Tibial nerve (tissue), 4 donors: Measurements from ENCODE around the gene L3MBTL4. TPM values are rescaled to one million over a fixed set of nuclear protein-coding genes. Genes with fewer than 3 reads are reported as not detected.

Source experiments
- DNase-seq, 2 donors: peaks; one replicate each; pipeline ENCODE4 v3.0.0-alpha.2; 2019; ENCODE audit warnings: low spot score in 2 of 2
- H3K27ac ChIP-seq, 4 donors: fragments of 200-600 bp; sonication (generic) in 3 of 4; one replicate each; pipeline ENCODE4 v1.5.1; 2017 to 2019; ENCODE audit warnings: mild to moderate bottlenecking in 1 of 4
- H3K27me3 ChIP-seq, 2 donors: fragments of 200-600 bp; sonication (generic) in 1 of 2; one replicate each; pipeline versions ENCODE4 v1.5.1 to v1.6.0; 2017 to 2019
- H3K36me3 ChIP-seq, 3 donors: fragments of 200-600 bp; sonication (generic); one replicate each; pipeline ENCODE4 v1.5.1; 2018 to 2019
- H3K4me1 ChIP-seq, 4 donors: fragments of 200-600 bp; sonication (generic) in 3 of 4; one replicate each; pipeline ENCODE4 v1.5.1; 2017 to 2019
- H3K4me3 ChIP-seq, 4 donors: fragments of 200-600 bp; sonication (generic) in 3 of 4; one replicate each; pipeline ENCODE4 v1.5.1; 2017 to 2019; ENCODE audit warnings: mild to moderate bottlenecking in 1 of 4, moderate library complexity in 1 of 4
- H3K9me3 ChIP-seq, 4 donors: fragments of 200-600 bp; sonication (generic) in 3 of 4; one replicate each; pipeline ENCODE4 v1.5.1; 2017 to 2019
- CTCF ChIP-seq, 5 experiments: fragments of 200-600 bp in 3 of 5; fragments of 450-650 bp in 2 of 5; sonication (generic) in 3 of 5; IDR thresholded peaks; one replicate each; pipeline ENCODE4 v1.5.1; 2016 to 2019; ENCODE audit warnings: antibody characterized with exemption in 5 of 5, mild to moderate bottlenecking in 3 of 5, moderate library complexity in 2 of 5
- EP300 ChIP-seq, 2 donors: sonication (generic); formaldehyde crosslinking; IDR thresholded peaks; one replicate each; pipeline ENCODE4 v1.6.1; 2017; ENCODE audit warnings: antibody characterized with exemption in 2 of 2, mild to moderate bottlenecking in 1 of 2
- POLR2A ChIP-seq, 2 donors: fragments of 450-650 bp; IDR thresholded peaks; one replicate each; pipeline ENCODE4 v1.6.1; 2017; ENCODE audit warnings: antibody characterized with exemption in 2 of 2, mild to moderate bottlenecking in 2 of 2, moderate library complexity in 2 of 2
- WGBS, 2 donors: methylation state at CpG; one replicate each; pipeline ENCODE4 v1.1.5; 2018; 5-methylcytosine and 5-hydroxymethylcytosine counted together
- total RNA-seq, 4 donors: library from RNA; depleted of rRNA; stranded (reverse); fragments of >200 nt; gene quantifications; one replicate each; pipeline ENCODE4 v1.1.0, GENCODE V29; 2016

L3MBTL4 gene
- total RNA-seq, 4 donors from 2014 or later = 6.3 to 9.0 (median 8.1) TPM

DNA sequence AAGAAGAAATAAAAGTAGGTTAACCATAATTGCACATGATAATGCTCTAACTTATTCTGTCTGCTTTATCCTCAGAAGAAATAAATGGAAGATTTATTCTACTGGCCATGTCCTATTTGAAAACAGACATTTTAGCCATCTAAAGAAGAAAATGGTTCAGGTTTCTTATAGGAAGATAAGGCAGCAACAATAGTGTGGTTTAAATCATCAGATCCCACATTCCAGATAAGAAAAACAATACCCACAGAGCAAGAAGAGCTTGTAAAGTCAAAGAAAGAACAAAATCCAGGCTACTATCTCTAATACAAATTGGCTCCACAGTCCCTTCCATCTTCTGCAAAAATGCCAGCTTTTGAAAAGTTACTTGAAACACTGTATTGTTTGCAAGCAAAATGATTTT lies 49.3 kb downstream of the L3MBTL4 start:
- H3K4me1 ChIP-seq = no peaks in the 10 kb centered on the region
- no peak overlapping the region for H3K27ac ChIP-seq
- H3K27me3 ChIP-seq = no peaks in the 10 kb centered on the region
- TF ChIP-seq CTCF (IDR thresholded peaks at IDR 0.05) (no peak), POLR2A (IDR thresholded peaks at IDR 0.05) (no peak), EP300 (IDR thresholded peaks at IDR 0.05) (no peak)
- H3K4me3 ChIP-seq = no peak overlapping the region
- H3K9me3 ChIP-seq = no peaks in the 10 kb centered on the region
- no peaks in the 10 kb centered on the region for H3K36me3 ChIP-seq
- DNase-seq = no peak

GRCh38 chr18:6363216-6363615 lies 51.5 kb downstream of the L3MBTL4 start:
- WGBS, 2 donors = 71 to 75% methylated on average over 7 of the region's 7 CpGs
- Histone ChIP-seq H3K9me3 (no peaks in the 10 kb centered on the region), H3K36me3 (no peaks in the 10 kb centered on the region), H3K27me3 (no peaks in the 10 kb centered on the region), H3K4me3 (peak overlapping the region in 1 of 4 donors; percentile 12), H3K27ac (no peak overlapping the region), H3K4me1 (no peaks in the 10 kb centered on the region)
- TF ChIP-seq POLR2A (IDR thresholded peaks at IDR 0.05) = no peak
- no peak for TF ChIP-seq EP300 (IDR thresholded peaks at IDR 0.05)
- no peak for TF ChIP-seq CTCF (IDR thresholded peaks at IDR 0.05)
- no peak for DNase-seq

DNA sequence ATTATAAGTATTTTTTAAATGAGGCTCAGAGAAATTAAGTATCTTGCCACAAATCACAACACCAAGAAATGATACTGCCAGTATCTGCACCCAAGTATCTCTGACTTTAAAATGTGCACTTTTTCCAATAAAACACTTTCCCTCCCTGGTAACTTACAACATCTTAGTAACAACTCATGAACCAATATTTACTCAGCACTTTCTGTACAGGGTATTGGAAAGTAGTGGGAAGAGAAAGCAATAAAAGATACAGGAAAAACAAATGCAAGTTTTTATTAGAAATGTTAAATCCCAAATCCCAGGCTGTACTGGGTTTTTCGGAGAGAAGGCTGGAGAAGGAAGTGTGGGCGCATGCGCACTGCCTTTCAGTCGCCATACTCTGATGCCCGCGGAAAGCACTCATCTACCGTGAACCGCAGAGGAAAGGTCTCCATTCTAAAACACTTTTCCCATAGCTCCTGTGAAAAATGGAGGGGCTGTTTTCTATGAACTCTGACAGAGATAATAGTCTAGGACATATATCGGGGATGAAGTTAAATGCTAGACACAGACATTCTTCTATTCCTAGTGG lies 52.1 kb downstream of the L3MBTL4 start:
- no peak for DNase-seq
- peak overlapping the region in 1 of 4 donors; percentile 12 for H3K4me3 ChIP-seq
- no peaks in the 10 kb centered on the region for H3K9me3 ChIP-seq
- no peak for TF ChIP-seq POLR2A (IDR thresholded peaks at IDR 0.05)
- TF ChIP-seq EP300 (IDR thresholded peaks at IDR 0.05) = no peak
- no peak for TF ChIP-seq CTCF (IDR thresholded peaks at IDR 0.05)
- 77 to 92% methylated on average over 9 of the region's 9 CpGs for WGBS, 2 donors
- H3K36me3 ChIP-seq = no peaks in the 10 kb centered on the region
- no peak overlapping the region for H3K27ac ChIP-seq
- H3K4me1 ChIP-seq = no peaks in the 10 kb centered on the region
- H3K27me3 ChIP-seq = no peaks in the 10 kb centered on the region

DNA sequence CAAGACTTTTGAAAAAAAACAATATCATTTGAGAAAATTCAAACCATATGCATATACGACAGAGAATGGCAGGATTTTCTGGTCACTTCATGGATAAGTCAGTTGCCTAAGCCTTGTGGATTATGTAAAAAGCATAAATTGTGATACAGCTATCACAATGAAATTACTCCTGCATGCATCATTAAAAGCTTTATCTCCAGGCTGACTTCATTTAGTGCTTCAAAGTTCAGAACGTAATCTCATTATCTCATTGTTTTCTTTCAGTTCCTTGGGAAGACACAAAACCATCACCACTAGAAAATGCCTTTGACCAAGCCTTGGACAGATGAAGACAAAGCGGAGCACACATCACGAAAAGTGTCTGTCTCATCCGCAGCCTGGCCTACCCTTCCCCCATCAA lies 57.0 kb downstream of the L3MBTL4 start:
- Histone ChIP-seq H3K9me3 (no peaks in the 10 kb centered on the region), H3K27me3 (no peaks in the 10 kb centered on the region), H3K4me1 (no peaks in the 10 kb centered on the region), H3K27ac (no peak overlapping the region), H3K36me3 (no peaks in the 10 kb centered on the region), H3K4me3 (no peak overlapping the region)
- DNase-seq = no peak
- no peak for TF ChIP-seq EP300 (IDR thresholded peaks at IDR 0.05)
- no peak for TF ChIP-seq POLR2A (IDR thresholded peaks at IDR 0.05)
- no peak for TF ChIP-seq CTCF (IDR thresholded peaks at IDR 0.05)
- 76 to 82% methylated on average over 5 of the region's 5 CpGs for WGBS, 2 donors

DNA sequence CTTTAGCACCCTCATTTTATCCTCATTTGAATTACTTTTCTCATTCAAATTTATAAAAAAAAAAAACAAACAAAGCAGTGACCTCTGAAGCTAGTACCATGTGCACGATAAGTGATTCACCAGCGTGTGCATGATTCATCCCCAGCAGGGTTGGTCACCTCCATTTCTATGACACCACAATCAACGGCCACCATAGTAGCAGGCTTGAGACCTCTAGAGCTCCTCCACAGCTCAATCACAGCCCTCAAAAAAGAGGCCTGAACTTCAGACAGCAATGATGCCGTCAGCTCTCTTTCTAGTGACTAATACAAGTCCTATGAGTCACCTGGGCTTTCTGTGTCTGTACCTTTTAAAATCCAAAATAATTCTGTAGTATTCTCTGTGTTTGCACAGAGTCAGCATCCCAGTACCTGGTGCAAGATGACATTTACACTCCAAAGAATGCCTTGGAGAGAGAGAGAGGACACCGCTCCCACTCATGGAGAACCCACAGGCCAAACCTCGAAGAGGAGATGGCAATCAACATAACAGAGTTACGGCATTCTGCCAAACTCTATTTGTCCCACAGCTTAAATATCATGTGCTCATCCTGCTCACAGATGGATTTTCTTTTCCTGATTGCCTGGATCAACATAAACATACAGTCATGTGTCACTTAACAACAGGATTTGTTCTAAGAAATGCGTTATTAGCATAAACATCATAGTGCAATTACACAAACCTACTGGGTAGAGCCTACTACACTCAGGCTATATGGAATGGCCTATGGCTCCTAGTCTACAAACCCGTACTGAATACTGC lies 58.7 kb downstream of the L3MBTL4 start:
- no peak for TF ChIP-seq POLR2A (IDR thresholded peaks at IDR 0.05)
- DNase-seq = no peak
- Histone ChIP-seq H3K4me1 (no peaks in the 10 kb centered on the region), H3K4me3 (no peak overlapping the region), H3K27me3 (no peaks in the 10 kb centered on the region), H3K36me3 (no peaks in the 10 kb centered on the region), H3K27ac (no peak overlapping the region), H3K9me3 (peaks cover 0 to 2% (median 0%) of the 10 kb centered on the region in 4 donors)
- WGBS, 2 donors = 87% methylated on average over 9 of the region's 9 CpGs
